ENCODE data around the gene PITRM1.
"Not testable (repeated sequence)": the region's sequence is repeated elsewhere in the genome, so short reads cannot be mapped to it uniquely, and the experiment has no call there.

PITRM1 gene, protein sequence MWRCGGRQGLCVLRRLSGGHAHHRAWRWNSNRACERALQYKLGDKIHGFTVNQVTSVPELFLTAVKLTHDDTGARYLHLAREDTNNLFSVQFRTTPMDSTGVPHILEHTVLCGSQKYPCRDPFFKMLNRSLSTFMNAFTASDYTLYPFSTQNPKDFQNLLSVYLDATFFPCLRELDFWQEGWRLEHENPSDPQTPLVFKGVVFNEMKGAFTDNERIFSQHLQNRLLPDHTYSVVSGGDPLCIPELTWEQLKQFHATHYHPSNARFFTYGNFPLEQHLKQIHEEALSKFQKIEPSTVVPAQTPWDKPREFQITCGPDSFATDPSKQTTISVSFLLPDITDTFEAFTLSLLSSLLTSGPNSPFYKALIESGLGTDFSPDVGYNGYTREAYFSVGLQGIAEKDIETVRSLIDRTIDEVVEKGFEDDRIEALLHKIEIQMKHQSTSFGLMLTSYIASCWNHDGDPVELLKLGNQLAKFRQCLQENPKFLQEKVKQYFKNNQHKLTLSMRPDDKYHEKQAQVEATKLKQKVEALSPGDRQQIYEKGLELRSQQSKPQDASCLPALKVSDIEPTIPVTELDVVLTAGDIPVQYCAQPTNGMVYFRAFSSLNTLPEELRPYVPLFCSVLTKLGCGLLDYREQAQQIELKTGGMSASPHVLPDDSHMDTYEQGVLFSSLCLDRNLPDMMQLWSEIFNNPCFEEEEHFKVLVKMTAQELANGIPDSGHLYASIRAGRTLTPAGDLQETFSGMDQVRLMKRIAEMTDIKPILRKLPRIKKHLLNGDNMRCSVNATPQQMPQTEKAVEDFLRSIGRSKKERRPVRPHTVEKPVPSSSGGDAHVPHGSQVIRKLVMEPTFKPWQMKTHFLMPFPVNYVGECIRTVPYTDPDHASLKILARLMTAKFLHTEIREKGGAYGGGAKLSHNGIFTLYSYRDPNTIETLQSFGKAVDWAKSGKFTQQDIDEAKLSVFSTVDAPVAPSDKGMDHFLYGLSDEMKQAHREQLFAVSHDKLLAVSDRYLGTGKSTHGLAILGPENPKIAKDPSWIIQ

DNA sequence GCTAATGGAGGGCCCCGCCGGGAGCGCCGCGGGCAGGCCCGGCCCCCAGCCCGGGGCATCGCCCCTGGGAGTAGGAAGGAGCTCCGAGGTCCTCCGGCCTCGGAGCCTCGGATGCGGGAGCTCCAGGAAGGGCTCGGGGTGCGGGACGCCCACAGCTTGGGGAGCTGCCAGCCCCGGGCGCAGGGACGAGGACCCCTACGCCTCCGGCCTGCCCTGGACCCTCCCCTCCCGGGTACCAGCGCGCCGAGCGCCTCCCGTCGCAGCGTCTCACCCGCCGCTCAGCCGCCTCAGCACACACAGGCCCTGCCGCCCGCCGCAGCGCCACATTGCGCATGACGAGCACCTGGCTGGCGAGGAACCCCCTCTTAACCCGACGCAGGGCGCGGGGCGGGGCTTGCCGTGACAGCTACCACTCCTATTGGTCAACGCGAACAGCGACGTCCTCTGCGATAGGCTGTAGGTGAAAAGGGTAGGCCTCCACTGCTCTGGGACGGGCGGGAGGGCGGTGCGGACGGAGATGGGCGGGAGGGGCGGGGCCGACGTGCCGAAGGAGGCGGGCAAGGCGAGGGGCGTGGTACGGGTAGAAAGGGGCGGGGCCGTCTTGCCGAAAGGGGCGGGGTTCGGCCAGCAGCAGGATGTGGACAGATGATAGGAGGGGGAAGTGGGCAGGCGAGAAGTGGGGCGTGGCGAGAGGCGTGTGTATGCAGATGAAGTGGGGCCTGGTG, at the start of gene PITRM1:
TSS of gene PITRM1 (minus strand) at position 337 of the 725 bp plus-strand sequence. CDS start at position 327, 10 bp downstream.
- peaks cover 8% of the 10 kb centered on the region for H3K36me3 Mint-ChIP-seq
- no peaks in the 10 kb centered on the region for H3K27me3 Mint-ChIP-seq
- H3K27ac Mint-ChIP-seq = peak within 1 kb of the TSS; percentile 93
- no peaks in the 10 kb centered on the region for H3K9me3 Mint-ChIP-seq
- peaks cover 26% of the 10 kb centered on the region for H3K4me1 Mint-ChIP-seq
- H3K4me3 Mint-ChIP-seq = peak within 1 kb of the TSS; percentile 93

DNA sequence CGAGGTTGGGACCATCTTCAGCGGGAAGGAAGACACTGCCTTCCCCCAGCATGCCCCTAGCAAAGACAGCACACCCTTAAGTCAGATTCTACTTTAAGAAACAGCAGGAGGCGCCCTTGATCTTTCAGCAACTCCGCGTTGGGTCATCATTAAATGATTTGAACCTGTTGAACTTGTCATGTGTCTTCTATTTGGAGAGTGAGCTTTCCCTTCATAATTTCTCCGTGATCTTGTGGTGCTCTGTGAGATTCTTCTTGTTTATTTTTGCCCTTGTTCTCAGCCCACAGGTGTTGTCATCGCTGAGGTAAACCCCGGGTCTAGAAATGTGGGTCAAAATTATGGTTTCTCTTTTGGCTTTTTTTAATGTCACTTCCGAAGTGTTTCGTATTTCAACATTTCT, 49.5 kb upstream of the PITRM1 start:
- H3K4me1 Mint-ChIP-seq = peaks cover 3% of the 10 kb centered on the region
- no peaks in the 10 kb centered on the region for H3K27me3 Mint-ChIP-seq
- H3K9me3 Mint-ChIP-seq = no peaks in the 10 kb centered on the region
- H3K4me3 Mint-ChIP-seq = no peak overlapping the region
- H3K27ac Mint-ChIP-seq = no peak overlapping the region
- H3K36me3 Mint-ChIP-seq = no peaks in the 10 kb centered on the region

DNA sequence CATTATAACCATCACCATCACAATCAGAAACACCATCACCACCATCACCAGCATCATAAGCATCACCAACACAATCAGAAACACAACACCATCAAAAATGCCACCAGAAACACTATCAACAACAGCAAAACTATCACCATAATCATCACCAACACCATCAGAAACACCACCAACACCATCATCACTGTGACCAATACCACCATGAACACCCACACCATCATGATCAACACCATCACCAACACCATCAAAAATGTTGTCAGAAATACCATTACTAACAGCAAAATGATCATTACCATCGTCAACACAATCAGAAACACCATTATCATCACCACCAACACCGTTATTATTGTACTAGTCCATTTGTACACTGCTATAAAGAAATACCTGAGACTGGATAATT, 49.0 kb upstream of the PITRM1 start:
- not testable (repeated sequence) for H3K4me1 Mint-ChIP-seq, H3K36me3 Mint-ChIP-seq, H3K4me3 Mint-ChIP-seq, H3K27ac Mint-ChIP-seq, H3K27me3 Mint-ChIP-seq, H3K9me3 Mint-ChIP-seq

DNA sequence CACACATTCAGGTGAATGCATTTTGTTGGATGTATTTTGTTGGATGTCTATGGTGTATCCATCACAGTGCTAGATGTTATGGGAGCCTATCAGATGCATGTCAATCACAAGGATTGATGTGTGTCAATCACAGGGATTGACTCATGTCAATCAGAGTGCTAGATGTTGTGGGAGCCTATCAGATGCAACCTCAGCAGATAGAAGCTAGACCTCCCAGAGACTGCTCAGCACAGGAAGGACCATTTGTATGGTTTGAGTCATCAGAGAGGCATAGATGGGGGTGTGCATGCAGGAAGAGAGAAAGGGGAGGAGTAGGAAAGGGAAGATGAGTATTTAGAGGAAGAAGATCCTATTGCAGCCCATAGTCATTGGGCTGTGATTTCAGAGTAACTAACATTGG, 48.3 kb upstream of the PITRM1 start:
- Mint-ChIP-seq H3K27ac (no peak overlapping the region), H3K9me3 (no peaks in the 10 kb centered on the region), H3K36me3 (no peaks in the 10 kb centered on the region), H3K4me3 (no peak overlapping the region), H3K27me3 (no peaks in the 10 kb centered on the region), H3K4me1 (no peaks in the 10 kb centered on the region)

DNA sequence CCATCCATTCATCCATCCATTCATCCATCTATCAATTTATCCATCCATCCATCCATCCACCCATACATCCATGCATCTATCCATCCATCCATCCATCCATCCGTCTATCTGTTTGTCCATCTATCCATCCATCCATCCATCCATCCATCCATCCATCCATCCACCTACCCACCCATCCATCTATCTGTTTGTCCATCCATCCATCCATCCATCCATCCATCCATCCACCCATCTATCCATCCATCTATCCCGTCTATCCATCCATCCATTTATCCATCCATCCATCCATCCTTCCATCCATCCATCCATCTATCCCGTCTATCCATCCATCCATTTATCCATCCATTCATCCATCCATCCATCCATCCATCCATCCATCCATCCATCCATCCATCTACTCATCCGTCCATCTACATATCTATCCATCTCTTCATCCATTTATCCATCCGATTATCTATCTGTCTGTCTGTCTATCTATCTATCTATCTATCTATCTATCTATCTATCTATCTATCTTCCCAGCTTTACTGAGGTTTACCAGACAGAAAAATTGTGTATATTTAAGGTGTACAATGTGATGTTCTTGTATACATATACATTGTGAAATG, 46.5 kb upstream of the PITRM1 start:
- peak overlapping the region; percentile 38 for H3K27ac Mint-ChIP-seq
- H3K4me1 Mint-ChIP-seq, H3K9me3 Mint-ChIP-seq, H3K4me3 Mint-ChIP-seq, H3K36me3 Mint-ChIP-seq, H3K27me3 Mint-ChIP-seq: not testable (repeated sequence)

DNA sequence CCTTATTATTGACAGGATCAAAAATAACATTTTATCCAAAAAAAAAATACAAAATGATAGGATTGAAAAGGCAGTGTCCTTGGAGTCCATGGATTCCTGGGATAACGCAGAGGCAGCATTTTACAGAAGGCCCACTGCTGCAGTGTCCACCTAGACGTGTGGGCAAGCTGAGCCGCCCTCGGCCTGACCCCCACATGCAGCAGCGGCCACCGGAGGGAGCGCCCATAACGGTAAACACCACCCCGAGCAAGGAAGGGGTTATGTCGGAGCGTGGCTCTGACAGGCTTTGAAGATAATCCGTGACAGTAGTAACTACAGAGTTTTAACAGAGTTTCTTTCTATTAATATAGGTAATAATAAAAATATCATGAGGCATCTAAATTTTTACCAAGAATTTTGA, 45.3 kb upstream of the PITRM1 start:
- H3K27ac Mint-ChIP-seq = no peak overlapping the region
- no peaks in the 10 kb centered on the region for H3K4me1 Mint-ChIP-seq
- no peaks in the 10 kb centered on the region for H3K36me3 Mint-ChIP-seq
- no peaks in the 10 kb centered on the region for H3K9me3 Mint-ChIP-seq
- no peak overlapping the region for H3K4me3 Mint-ChIP-seq
- no peaks in the 10 kb centered on the region for H3K27me3 Mint-ChIP-seq

DNA sequence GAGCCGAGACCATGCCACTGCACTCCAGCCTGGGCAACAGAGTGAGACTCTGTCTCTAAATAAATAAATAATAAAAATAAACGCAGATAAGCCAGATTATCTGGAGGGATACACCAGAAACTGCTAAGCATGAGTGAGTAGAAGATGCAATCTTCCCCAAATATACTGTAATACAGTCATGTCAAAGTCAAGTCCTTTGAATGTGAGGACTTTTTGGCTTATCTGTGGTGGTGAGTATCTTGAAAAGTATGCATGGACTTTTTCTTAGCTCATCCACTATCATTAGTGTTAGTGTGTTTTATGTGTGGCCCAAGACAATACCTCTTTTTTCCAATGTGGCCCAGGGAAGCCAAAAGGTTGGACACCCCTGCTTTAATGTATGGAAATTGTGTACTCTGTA, 44.7 kb upstream of the PITRM1 start:
- no peaks in the 10 kb centered on the region for H3K9me3 Mint-ChIP-seq
- no peak overlapping the region for H3K4me3 Mint-ChIP-seq
- no peaks in the 10 kb centered on the region for H3K4me1 Mint-ChIP-seq
- H3K36me3 Mint-ChIP-seq = no peaks in the 10 kb centered on the region
- no peaks in the 10 kb centered on the region for H3K27me3 Mint-ChIP-seq
- no peak overlapping the region for H3K27ac Mint-ChIP-seq

DNA sequence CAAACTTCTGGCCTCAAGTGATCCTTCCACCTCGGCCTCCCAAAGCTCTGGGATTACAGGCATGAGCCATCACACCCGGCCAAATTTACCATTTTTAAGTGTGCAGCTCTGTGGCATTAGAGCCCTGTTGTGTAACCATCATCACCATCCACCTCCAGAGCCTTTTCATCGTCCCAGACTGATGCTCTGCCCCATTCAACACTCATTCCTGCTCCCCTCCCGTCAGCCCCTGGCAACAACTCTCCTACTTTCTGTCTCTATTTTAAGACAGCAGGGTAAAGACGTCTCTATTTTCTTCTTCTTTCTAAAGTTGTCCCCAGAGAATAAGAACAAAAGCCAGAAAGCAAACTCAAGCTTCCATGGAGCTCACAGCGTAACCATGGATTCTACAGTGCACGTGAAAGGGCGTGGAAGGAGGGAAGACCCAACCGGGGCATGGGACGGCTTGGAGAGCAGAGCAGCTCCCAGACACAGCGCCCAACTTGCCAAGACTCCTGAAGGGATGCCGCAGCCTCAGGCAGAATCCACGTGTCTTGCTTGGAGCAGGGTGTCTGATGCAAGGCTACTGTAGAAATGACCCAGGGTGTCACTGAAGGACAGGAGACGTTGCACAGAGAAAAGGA, 42.7 kb upstream of the PITRM1 start:
- no peaks in the 10 kb centered on the region for H3K36me3 Mint-ChIP-seq
- no peaks in the 10 kb centered on the region for H3K27me3 Mint-ChIP-seq
- no peak overlapping the region for H3K4me3 Mint-ChIP-seq
- H3K27ac Mint-ChIP-seq = no peak overlapping the region
- H3K4me1 Mint-ChIP-seq = no peaks in the 10 kb centered on the region
- H3K9me3 Mint-ChIP-seq = no peaks in the 10 kb centered on the region

DNA sequence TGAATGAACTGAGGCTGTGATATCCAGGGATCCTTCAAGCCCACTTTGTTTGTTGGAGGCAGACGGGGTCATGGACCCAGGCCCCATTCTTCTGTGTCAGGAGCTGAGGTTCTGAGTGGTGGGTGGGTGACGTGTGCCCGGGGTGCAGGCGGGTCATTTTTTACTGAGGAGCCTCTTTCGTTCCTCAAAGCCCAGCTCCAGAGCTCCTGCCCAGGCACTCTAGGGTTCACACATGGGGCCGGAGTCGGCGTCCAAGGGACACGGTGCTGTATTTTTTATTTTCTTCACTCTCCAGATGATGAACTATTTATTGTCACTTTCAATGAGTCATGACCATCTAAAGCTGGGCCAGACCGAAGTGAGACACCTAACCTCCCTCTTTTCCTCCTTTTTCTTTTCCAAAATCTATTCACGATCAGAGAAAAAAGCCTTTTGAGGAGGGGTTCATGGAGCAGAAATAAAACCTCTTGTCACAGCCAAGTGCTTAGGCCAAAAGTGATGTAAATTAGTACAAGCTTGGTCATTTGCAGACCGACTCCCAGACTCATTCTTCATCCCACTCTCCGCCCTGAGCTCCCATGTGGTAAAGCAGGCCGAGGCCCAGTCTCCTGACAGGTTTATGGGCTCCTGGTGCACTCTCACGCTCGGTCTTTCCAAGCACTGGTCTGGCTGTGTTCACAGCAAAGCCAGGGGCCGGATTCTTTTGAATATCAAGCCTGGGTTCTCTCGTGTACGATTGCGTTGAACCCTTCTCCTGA, 41.4 kb upstream of the PITRM1 start:
- H3K4me3 Mint-ChIP-seq = no peak overlapping the region
- H3K27ac Mint-ChIP-seq = no peak overlapping the region
- H3K9me3 Mint-ChIP-seq = no peaks in the 10 kb centered on the region
- peaks cover 4% of the 10 kb centered on the region for H3K27me3 Mint-ChIP-seq
- H3K36me3 Mint-ChIP-seq = no peaks in the 10 kb centered on the region
- no peaks in the 10 kb centered on the region for H3K4me1 Mint-ChIP-seq

DNA sequence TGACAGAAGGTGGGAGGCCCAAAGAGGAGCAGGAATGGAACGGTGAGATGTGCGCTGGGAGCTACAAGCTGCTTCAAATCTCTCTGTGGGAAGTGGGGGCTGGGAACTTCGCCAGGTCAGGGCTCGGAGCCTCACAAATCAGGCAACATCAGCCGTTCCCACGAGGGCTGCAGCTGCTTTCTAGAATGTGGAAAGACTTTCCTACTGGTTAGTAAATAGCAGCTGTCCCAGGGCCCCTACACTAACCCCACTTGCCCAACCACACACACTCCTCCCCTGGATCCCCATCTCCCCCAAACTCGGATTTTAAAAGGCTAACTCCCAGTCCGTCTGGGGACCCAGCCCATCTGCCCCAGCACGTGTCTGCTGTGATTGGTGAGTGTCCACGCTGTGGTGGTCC, 40.6 kb upstream of the PITRM1 start:
- H3K9me3 Mint-ChIP-seq = no peaks in the 10 kb centered on the region
- H3K27me3 Mint-ChIP-seq = peaks cover 4% of the 10 kb centered on the region
- H3K4me3 Mint-ChIP-seq = no peak overlapping the region
- no peak overlapping the region for H3K27ac Mint-ChIP-seq
- no peaks in the 10 kb centered on the region for H3K4me1 Mint-ChIP-seq
- H3K36me3 Mint-ChIP-seq = no peaks in the 10 kb centered on the region

DNA sequence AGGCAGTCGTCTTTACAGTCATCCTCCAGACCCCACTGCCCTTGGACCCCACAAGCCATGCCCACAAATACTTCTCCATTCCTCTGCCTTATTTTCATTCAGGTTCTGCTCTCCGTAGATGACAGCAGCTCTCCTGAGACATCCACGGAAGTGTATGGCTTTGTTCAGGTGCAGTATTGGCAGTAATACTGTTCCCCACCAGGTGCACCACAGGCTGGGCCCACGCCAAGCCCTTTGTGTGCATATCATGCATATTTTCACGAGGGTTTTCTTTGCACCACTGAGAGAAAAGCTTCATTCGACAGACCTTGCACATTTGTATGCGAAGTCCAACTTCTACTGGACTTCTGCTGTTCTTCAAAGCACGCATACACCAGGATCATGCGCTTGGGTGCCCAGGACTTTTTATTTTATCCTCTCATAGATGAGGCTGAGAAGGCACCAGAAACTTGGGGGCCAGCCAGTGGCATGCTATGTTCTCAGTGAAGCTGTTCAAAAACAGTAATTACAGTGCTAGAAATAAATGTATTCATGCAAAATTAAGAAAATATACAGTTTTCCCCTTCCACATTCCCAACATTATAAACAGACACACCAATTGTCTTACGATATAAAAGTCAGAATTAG, 37.8 kb upstream of the PITRM1 start:
- no peaks in the 10 kb centered on the region for H3K36me3 Mint-ChIP-seq
- no peaks in the 10 kb centered on the region for H3K9me3 Mint-ChIP-seq
- H3K27ac Mint-ChIP-seq = no peak overlapping the region
- peaks cover 6% of the 10 kb centered on the region for H3K27me3 Mint-ChIP-seq
- H3K4me3 Mint-ChIP-seq = no peak overlapping the region
- H3K4me1 Mint-ChIP-seq = no peaks in the 10 kb centered on the region

DNA sequence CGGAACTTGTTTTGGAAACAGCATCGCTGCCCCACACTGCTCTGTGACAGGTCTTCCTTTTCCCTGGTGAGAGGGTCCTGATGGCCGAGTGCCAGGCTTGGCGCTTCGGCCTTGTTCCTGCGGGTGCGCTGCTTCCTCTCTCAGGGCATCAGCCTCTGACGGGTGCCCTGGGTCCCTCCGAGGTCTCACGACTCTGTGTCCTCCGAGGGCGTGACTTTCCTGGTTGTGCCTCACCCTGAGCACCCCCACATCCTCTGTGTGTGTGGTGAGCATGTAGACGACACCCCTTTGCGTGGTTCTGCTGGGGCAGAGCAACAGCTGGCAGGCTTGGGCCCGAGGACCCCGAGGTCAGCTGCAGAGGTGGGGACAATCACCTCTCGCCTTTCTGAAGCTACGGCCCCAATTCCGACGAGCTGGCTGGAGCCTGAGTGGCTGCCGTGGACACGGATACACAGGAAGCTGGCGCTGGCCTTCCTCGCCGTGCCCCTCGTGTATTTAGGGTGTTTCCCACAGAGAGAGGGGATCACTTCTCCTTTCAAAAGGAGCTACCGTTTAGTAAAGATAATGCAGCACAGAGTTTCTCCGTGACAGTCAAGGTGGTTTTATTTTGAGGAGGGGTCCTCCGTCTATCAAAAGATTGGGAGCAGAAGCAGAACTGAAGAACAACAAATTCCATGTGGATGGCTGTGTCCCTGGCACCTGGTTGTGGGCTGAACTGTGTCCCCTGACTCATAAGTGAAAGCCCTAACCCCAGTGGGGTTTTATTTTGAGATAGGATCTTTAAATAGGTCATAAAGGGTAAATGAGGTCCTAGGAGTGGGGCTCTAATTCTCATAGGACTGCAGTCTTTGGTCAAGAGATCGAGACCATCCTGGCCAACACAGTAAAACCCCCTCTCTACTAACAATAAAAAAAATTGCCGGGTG, 36.2 kb upstream of the PITRM1 start:
- Mint-ChIP-seq H3K27ac (no peak overlapping the region), H3K4me1 (no peaks in the 10 kb centered on the region), H3K36me3 (no peaks in the 10 kb centered on the region), H3K4me3 (no peak overlapping the region), H3K27me3 (peaks cover 6% of the 10 kb centered on the region), H3K9me3 (no peaks in the 10 kb centered on the region)

DNA sequence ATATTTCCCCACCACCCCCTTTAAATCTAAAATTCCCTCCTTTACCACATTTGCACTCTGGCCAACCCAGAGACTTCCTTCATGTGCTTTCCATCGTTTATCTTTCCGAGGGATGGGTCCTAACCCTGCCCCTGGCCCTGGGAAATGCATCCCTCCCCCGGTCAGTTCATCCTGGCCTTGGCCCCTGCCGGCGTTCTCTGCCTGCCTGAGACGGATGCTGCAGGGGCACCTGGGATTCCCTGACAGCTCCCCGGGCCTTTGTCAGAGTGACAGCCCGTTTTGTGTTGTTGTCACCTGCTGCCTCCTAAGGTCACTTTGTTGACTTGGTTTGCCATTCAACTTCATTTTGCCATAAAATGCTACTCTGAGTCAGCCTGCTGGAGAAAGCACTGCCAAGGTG, 34.8 kb upstream of the PITRM1 start:
- Mint-ChIP-seq H3K4me3 (no peak overlapping the region), H3K27me3 (peaks cover 6% of the 10 kb centered on the region), H3K9me3 (no peaks in the 10 kb centered on the region), H3K27ac (no peak overlapping the region), H3K4me1 (no peaks in the 10 kb centered on the region), H3K36me3 (no peaks in the 10 kb centered on the region)

All from activated naive CD4-positive, alpha-beta T cell treated with anti-CD3 and anti-CD28 coated beads, Interleukin-2, amount 50 U/mL, for 24 hours (primary cell).